Left forelimb (tissue), 1 donor: ENCODE data around the gene S100P.

Experiments used
- DNase-seq: peaks from one replicate; pipeline ENCODE4 v3.0.0-alpha.2; 2018; ENCODE audit warnings: low spot score

The S100P gene

DNA sequence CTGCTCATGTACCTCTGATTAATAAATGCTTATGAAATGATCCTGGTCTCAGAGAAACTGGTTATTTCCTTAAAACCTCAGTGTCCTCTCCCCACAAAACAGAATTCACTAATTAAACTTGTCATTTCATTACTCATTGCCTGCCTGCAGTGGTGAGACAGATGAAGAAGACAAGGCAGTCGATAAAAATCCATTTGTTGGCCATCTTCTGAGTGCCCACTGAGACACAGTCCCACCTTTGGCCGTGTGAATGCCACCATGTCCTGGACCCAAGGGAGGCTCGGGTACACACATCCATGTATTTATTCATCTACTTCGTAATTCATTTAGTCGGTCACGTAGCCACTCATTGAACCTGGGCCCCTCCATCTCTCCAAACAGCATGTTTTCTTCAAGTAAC is 3.5 kb downstream of the S100P start:
- DNase-seq, result no peak

DNA sequence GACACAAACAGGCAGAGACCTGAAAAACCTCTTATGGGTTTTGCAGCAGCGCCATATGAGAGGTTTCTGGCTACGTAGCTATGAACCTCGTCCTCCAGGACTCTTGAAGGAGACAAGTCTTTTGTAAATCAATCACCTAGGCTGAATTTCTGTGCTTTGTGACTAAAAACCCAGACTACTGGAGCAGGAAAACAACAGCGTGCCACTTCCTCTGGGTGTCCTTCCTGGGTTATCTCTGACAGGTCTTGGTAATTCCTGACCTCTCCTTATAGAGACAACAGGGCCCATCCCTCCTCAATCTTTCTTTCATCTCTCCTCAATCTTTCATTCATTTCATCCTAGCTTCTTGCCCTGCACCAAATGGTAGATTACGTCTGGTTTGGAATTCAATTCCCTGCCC is 5.7 kb downstream of the S100P start:
- DNase-seq, result no peak

DNA sequence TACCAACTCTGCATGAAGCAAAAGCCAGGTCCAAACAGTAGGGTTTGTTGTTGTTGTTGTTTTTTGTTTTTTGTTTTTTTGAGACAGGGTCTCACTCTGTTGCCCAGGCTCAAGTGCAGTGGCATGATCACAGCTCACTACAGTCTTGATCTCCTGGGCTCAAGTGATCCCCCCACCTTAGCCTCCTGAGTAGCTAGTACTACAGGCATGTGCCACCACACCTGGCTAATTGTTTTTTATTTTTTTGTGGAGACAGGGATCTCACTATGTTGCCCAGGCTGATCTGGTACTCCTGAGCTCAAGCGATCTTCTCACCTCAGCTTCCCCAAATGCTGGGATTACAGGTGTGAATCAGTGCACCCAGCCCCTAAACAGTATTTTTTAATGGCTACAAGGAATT is 6.2 kb downstream of the S100P start:
- DNase-seq, result no peak

DNA sequence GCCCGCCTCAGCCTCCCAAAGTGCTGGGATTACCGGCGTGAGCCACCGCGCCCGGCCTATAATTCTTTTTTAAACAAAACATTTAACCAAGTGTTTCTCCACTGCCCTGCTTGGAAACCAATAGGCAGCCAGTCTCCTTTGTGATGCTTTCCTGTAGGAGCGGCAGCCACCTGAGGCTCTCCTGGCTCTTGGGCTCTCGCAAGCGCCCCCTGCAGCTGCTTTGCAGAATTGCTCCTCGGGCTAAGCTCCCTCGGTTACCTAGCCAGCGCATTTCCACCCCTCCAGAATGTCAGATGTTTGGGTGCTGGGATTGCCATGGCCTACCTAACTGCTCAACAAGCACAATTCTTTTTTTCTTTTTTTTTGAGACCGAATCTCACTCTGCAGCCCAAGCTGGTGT is 7.7 kb downstream of the S100P start:
- no peak for DNase-seq

DNA sequence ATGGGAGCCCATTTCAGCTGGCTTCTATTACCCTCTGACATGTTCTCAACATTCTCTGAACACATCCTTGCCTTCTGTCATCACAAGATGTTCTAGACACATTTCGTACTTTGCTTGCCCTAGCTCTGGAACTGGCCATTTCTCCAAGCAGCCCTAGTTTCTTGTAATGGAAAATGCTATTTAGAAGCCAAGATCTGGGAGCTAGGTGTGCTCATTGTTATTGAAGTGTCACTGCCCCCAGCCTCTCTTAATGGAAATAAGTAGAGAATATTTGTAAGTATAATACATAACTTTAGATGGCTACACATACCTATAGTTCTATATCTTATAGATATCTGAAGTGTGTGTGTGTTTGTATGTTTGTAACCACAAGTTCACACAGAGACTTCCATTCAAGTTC is 9.1 kb downstream of the S100P start:
- no peak for DNase-seq

DNA sequence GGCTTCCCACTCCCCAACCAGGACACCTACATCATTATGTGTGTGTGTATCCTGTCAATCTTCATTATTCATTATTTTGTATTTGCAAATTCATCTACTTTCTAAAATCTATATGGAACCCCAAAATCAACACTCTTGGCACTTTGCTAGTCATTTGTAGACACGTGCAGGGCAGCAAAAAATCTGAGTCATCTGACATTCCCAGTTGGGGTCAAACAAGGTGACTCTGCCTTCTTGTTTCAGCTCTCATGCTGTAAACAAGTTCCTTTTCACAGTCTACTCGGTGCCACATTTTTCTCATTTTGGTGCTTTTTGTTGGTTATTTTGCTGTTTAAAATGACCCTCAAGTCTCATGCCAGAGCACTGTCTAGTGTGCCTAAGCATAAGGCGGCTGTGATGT is 10.1 kb downstream of the S100P start:
- no peak for DNase-seq

DNA sequence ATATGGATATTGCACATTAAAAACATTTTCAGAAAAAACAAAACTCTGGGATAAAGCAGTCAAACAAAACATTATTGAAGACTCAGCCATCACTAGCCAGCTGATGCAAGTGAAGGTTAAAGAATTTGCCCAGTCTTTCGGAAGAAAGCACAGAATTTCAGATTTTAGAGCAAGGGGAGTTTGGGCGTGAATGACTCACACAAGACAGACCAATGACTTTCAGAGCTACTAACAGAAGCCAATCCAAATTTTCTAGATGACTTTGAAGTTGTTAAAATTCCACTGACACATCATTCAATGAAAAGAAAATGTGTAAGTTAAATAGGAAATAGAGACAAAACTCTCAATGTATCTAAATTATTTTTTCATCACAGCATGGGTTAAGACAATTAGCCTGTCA is 12.0 kb downstream of the S100P start:
- DNase-seq, result no peak

DNA sequence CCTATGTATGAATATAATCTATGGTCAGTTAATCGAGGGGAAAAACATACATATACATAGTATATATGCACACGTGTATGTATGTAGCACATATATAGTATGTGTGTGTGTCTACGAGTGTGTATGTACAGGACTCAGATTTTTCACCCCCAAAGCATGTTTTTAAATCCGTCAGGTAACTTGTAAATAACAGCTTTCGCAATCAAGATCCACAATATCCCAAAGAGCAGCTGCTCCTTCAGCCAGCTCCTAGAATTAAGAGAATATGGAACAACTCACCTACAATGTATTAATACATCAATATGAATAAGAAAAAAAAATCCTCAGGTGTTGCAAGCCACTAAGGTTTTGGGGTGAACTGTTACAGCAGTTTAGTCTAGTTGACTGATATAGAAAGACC is 12.5 kb downstream of the S100P start:
- DNase-seq, result no peak

DNA sequence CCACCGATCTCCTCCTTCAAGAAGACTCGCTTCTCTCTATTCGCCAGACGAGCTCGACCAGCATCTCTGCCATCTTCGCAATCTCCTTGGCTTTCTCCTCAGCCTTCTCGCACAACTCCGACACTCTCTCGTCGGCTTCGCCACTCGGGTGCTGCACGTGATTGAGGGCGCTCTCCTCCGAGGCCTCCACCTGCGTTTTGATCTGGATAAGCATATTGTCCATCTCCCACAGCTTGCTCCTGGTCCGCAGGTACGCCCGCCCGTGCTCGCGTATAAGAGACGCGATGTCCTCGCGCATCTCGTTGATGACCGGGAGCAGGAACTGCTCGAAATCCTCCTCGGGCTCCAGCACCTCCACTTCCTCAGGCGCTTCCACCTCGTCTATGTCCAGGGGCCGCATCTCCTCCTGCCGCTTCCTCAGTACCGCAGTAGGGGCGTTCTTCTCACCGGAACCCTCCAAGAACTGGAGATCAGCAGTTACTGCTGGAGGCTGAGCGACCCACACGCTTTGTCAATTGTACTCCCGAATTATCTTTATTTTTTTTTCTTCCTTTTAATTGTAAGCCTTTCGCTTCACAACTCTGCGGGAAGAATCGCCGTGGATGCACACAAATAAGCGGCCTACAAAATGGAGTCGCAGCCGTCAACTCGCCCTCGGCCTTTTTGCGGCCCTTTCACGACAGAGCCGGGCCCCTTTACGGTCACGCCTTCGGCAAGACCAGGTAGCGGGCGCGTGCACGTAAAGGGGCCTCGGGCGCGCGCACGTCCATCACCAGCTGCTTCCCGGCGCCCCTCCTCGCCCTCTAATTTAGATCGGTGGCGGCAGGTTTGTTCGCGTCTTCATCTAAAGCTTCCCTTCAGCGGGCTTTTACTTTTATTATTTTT is 15.8 kb downstream of the S100P start, which contains the start of gene MRFAP1L1:
TSS of gene MRFAP1L1 (minus strand) at position 636 of the 885 bp plus-strand sequence. CDS start at position 400, 236 bp downstream.
- DNase-seq, result peak; percentile 96

DNA sequence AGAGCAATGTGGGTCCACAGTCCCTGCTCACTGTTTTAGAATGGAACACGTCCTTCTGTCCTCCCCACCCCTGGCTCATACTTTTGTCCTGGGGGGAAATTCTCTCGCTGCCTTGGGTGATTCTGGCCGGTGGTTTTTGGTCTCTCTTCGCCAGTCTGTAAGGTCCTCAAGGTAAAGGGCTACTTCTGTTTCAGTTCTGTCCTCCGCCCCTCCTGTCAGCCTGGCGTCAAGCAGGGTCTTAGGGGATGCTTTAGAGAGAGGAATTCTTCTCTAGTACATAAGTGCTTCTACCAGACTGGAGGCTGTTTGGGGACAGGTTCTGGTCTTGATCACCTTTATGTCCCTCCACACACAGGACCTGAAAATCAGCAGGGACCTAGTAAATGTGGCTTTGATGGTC is 16.6 kb downstream of the S100P start:
- no peak for DNase-seq

DNA sequence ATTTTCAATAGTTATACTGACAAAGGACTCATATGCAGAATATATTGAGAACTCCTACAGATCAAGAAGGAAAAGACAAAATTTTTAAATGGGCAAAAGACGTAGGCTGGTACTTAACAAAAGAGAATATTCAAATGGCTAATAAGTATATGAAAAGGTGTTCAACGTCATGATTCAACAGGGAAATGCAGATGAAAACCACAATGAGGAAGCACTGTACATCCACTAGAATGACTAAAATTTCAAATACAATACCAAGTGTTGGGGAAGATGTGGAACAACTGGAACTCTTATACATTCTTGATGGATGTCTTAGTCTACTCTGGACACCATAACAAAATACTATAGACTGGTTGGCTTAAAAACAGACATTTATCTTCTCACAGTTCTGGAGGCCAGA is 17.3 kb downstream of the S100P start:
- no peak for DNase-seq

DNA sequence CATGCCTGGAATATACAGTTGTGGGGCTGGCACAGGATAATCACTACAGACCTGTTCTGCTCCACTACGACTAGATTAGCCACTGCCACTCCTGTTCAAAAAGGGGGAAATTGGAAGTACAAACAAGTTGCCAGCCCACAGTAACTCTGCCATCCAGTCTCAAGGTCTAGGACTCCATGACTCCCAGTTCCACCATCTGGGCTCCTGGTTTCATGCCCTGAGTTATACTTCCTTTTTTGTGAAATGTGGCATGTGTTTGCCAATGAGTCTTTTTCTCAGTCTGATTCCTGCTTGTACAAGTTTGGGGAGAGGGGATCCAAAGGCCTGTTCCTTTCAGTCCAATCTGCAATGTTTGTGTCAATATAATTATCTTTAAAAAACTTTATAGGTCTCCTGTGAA is 21.3 kb downstream of the S100P start:
- DNase-seq, result no peak

DNA sequence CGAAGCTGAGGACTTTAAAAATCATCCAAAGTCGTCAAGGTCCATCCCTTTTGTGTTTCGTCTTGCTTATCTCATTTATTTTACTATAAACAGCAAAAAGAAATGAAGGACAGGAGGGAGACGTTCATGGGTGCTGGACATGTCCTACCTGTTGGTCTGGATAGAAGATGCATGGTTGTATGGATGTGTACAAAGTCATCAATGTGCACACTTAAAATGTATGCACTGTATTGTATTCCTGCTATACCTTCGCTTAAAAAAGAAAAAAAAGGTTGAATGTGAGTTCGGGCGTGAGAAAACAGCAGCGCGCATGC is 22.0 kb downstream of the S100P start:
- DNase-seq, result no peak

DNA sequence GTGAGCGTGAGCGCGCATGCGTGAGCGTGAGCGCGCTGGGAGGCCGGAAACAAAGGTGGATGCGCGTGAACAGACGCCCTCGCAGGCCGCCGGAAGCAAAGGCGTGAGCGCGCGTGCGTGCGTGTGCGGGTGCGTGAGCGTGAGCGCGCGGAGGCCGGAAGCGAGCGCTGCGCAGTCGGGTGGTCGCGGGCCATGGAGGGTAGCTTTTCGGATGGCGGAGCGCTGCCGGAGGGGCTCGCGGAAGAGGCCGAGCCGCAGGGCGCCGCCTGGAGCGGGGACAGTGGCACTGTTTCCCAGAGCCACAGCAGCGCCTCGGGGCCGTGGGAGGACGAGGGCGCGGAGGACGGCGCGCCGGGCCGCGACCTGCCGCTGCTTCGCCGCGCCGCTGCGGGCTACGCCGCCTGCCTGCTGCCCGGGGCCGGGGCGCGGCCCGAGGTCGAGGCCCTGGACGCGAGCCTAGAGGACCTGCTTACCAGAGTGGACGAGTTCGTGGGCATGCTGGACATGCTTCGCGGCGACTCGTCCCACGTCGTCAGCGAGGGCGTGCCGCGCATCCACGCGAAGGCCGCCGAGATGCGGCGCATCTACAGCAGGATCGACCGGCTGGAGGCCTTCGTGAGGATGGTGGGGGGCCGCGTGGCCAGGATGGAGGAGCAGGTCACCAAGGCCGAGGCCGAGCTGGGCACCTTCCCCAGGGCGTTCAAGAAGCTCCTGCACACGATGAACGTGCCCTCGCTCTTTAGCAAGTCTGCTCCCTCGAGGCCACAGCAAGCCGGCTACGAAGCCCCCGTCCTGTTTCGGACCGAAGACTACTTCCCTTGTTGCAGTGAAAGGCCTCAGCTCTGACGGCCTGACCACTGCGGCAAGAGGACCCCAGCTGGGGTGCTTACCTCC is 22.6 kb downstream of the S100P start, which contains the start of gene BLOC1S4:
TSS of gene BLOC1S4 (plus strand) at position 157 of the 894 bp plus-strand sequence. CDS start at position 193, 36 bp downstream.
- DNase-seq, result peak; percentile 94

DNA sequence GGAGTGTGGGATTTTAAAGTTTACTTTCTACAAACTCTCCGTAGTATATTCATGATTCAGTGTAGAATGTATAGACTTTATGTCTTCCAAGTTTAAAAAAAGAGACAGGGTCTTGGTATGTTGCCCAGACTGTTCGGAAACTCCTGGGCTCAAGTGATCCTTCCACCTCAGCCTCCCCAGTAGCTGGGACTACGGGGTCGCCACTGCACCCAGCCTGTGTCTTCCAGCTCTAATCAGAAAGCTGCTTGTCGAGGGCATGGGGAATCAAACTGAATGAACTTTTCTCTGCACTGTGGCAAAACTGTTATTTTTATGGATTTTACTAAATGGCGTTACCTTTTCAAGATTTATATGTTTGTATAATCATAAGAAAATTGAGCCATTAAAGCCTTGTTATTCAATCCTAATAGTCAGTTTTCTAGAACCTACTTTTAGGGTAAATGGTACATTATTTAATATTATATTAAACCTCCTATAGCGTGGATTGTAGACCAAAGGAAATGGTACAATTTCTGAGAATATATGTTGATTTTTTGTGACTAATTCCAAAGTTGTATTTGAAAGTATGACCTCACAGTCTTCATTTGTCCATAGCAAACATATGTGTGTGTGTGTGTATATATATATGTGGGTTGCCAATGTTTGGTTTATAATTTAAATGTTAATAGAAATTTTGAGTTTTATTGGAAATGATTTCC is 23.4 kb downstream of the S100P start:
- no peak for DNase-seq

DNA sequence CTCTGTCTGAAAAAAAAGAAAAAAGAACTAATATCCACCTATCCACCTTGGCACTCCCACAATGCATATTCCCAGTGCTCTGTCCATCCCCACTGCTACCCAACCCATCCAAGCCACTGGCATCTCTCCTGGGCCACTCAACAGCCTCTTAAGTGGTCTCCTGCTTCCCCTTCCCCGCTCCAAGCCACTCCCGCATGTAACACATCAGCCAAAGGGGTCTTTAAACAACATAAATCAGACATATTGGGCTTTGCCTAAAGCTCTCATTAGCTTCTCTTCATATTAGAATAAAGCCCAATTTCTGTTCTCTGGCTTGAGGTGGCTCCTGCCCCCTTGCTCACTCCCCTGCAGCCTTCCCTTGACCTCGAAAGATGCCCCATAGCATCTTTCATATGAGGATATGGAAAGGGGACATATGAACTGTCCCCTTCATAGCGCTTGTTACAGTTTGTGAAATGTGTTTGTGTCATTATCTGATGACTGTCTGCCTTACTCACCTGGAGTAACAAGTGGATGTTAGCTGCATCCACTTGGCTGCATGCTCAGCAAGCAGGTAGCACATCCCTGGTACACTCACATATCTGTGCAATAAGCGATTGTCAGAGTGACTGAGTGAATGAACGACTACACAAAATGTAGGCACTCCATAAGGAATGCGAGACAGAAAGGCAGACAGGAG is 25.4 kb downstream of the S100P start:
- no peak for DNase-seq

DNA sequence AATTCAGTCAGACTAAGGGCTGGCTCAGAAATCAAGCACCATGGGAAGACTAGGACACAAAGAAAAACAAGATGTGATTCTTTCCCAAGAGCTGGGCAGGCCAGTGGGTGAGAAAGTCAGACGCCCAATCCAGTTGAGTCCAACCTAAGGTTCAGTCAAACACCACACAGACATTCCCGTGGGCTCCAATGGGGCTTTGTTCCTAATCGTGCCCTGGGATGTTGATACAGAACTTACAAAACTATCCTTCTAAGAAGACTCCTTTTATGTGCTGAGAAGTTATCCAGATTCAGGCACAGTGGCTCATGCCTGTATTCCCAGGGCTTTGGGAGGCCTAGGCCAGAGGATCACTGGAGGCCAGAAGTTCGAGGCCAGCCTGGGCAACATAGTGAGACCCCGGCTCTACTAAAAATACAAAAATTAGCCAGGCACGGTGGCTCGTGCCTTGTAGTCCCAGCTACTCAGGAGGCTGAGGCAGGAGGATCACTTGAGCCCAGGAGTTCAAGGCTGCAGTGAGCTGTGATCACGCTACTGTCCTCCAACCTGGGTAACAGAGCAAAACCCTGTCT is 26.0 kb downstream of the S100P start:
- no peak for DNase-seq

DNA sequence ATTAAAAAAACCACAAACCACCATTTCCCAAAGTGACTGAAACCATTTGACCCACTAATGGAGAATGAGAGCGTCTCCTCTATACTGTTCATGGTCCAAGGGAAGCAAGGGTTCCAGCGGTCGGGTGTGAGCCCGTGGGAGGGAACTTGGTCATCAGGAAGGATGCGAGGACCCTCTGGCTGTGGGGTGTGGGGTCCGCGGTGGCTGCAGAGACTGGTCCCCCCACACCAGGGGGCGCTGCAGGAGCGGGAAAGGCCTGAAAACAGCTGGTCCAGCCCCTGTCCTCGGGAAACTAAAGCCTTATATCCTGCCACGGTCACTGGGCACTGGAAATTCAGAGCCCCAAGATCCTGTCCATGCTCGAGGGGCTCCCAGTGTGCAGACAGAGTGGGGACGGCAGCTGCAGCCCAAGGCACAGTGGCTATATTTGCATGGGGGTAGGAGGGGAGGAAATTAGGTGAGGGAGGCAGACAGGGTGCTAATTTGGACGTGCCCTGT is 26.6 kb downstream of the S100P start:
- peak; percentile 90 for DNase-seq

DNA sequence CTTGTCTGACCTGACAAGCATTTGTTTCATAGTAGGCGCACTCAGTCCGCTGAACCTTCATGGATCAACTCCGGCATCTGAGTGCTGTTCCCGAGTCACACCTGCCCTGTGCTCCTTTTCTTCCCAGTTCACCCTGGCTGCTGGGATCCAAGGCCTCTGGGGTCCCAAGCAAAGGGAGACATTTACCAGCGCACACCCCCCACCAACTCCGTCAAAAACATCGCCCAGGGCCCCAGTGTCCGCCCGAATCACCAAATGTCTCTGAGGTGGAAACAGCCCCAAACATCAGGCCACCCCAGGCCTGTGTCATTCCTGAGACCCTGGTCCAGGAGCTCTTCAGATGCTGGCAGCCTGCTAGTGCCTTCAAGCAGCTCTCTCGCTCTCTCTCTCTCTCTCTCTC is 27.4 kb downstream of the S100P start:
- no peak for DNase-seq

DNA sequence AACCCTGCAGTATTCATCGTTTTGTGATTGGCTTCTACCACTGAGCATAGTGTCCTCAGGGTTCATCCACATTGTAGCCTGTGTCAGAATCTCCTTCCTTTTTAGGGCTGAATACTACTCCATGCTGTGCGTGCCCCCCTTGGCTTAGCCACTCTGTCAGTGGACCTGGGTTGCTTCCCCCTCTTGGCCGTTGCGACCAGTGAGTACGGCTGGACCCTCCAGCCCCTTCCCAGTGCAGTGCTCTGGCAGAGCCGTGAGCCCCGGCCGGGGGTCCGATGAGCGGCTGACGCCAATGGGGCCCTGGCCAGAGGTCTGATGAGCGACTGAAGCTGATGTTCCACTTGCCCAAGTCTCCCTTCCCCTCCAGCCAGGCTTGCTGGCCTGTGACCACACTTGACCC is 29.2 kb downstream of the S100P start:
- no peak for DNase-seq

DNA sequence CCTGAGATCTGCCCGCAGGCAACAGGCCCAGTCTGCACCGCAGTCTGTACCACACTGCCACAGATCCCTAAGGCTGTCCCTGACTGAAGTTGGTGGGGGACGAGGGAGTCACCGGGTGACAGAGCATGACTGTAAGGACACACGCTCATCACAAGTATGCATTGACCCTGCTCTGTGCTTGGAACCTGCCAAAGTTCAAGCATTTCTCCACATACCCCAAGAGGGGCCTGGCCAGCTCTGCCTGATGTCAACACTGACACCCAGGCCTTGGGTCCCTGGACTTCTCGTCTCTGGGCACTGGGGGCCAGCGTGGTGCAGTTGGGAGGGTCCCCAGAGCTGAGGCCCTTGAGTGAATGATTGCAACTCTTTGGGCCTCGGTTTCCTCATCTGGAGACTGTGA is 30.2 kb downstream of the S100P start:
- no peak for DNase-seq
